ENCODE results near the gene ZP4.

ZP4 gene

GRCh38 chr1:237888143-237888542 is 2.6 kb downstream of the ZP4 start:
- H3K4me2 ChIP-seq (ENCODE audit: low read depth, low read length), result no peak overlapping the region
- no peaks in the 10 kb centered on the region for H3K36me3 ChIP-seq (replicated peaks; ENCODE audit: insufficient read depth, low read length)
- 0 out of 2 replicates have a peak, but pooled peaks cover 3% of the 10 kb centered on the region for H3K4me1 ChIP-seq (ENCODE audit: low read length)
- no peaks in the 10 kb centered on the region for H3K27me3 ChIP-seq (replicated peaks; ENCODE audit: insufficient read depth, low read length)
- no peaks in the 10 kb centered on the region for H4K20me1 ChIP-seq (ENCODE audit: insufficient read depth, low read length)
- DNase-seq, result no peak
- H3K27ac ChIP-seq (ENCODE audit: low read length), result no peak overlapping the region
- no peak overlapping the region for H2AFZ ChIP-seq (ENCODE audit: low read length)
- TF ChIP-seq CTCF (IDR thresholded peaks at IDR 0.05; ENCODE audit: low read length) (no peak), EZH2 (optimal IDR thresholded peaks at IDR 0.05; ENCODE audit: low read depth, low read length) (no peak), EZH2phosphoT487 (IDR thresholded peaks at IDR 0.05; ENCODE audit: low read length) (no peak)
- H3K9me3 ChIP-seq (replicated peaks; ENCODE audit: insufficient read depth, low read length), result no peaks in the 10 kb centered on the region
- H3K79me2 ChIP-seq (ENCODE audit: low read length), result no peaks in the 10 kb centered on the region
- H3F3A ChIP-seq (ENCODE audit: insufficient read depth, low read length), result no peaks in the 10 kb centered on the region
- no peak overlapping the region for H3K4me3 ChIP-seq (ENCODE audit: low read length)
- no peak overlapping the region for H3K9ac ChIP-seq (ENCODE audit: low read length)
- no peaks in the 10 kb centered on the region for H3K9me2 ChIP-seq (replicated peaks; ENCODE audit: insufficient read depth, low read length)

GRCh38 chr1:237887542-237887941 is 3.2 kb downstream of the ZP4 start:
- Histone ChIP-seq H3K79me2 (ENCODE audit: low read length) (no peaks in the 10 kb centered on the region), H3K9me2 (replicated peaks; ENCODE audit: insufficient read depth, low read length) (no peaks in the 10 kb centered on the region), H3K9ac (ENCODE audit: low read length) (no peak overlapping the region), H3K4me2 (ENCODE audit: low read depth, low read length) (no peak overlapping the region), H3K27me3 (replicated peaks; ENCODE audit: insufficient read depth, low read length) (no peaks in the 10 kb centered on the region), H2AFZ (ENCODE audit: low read length) (no peak overlapping the region), H3K4me3 (ENCODE audit: low read length) (no peak overlapping the region), H3K4me1 (ENCODE audit: low read length) (0 out of 2 replicates have a peak, but pooled peaks cover 3% of the 10 kb centered on the region), H4K20me1 (ENCODE audit: insufficient read depth, low read length) (no peaks in the 10 kb centered on the region), H3F3A (ENCODE audit: insufficient read depth, low read length) (no peaks in the 10 kb centered on the region), H3K27ac (ENCODE audit: low read length) (no peak overlapping the region), H3K9me3 (replicated peaks; ENCODE audit: insufficient read depth, low read length) (no peaks in the 10 kb centered on the region), H3K36me3 (replicated peaks; ENCODE audit: insufficient read depth, low read length) (no peaks in the 10 kb centered on the region)
- no peak for DNase-seq
- TF ChIP-seq CTCF (IDR thresholded peaks at IDR 0.05; ENCODE audit: low read length), result no peak
- no peak for TF ChIP-seq EZH2phosphoT487 (IDR thresholded peaks at IDR 0.05; ENCODE audit: low read length)
- TF ChIP-seq EZH2 (optimal IDR thresholded peaks at IDR 0.05; ENCODE audit: low read depth, low read length), result no peak

GRCh38 chr1:237884237-237884636 is 6.5 kb downstream of the ZP4 start:
- H3K9ac ChIP-seq (ENCODE audit: low read length), result no peak overlapping the region
- H3K9me2 ChIP-seq (replicated peaks; ENCODE audit: insufficient read depth, low read length), result no peaks in the 10 kb centered on the region
- H3K27ac ChIP-seq (ENCODE audit: low read length), result no peak overlapping the region
- 0 out of 2 replicates have a peak, but pooled peaks cover 3% of the 10 kb centered on the region for H3K4me1 ChIP-seq (ENCODE audit: low read length)
- no peaks in the 10 kb centered on the region for H3F3A ChIP-seq (ENCODE audit: insufficient read depth, low read length)
- TF ChIP-seq EZH2 (optimal IDR thresholded peaks at IDR 0.05; ENCODE audit: low read depth, low read length) (no peak), EZH2phosphoT487 (IDR thresholded peaks at IDR 0.05; ENCODE audit: low read length) (no peak), CTCF (IDR thresholded peaks at IDR 0.05; ENCODE audit: low read length) (no peak)
- H3K4me3 ChIP-seq (ENCODE audit: low read length), result no peak overlapping the region
- H3K36me3 ChIP-seq (replicated peaks; ENCODE audit: insufficient read depth, low read length), result no peaks in the 10 kb centered on the region
- H4K20me1 ChIP-seq (ENCODE audit: insufficient read depth, low read length), result no peaks in the 10 kb centered on the region
- H3K4me2 ChIP-seq (ENCODE audit: low read depth, low read length), result no peak overlapping the region
- no peak overlapping the region for H2AFZ ChIP-seq (ENCODE audit: low read length)
- DNase-seq, result no peak
- H3K79me2 ChIP-seq (ENCODE audit: low read length), result no peaks in the 10 kb centered on the region
- H3K27me3 ChIP-seq (replicated peaks; ENCODE audit: insufficient read depth, low read length), result no peaks in the 10 kb centered on the region
- no peaks in the 10 kb centered on the region for H3K9me3 ChIP-seq (replicated peaks; ENCODE audit: insufficient read depth, low read length)

Measured in MM.1S (cell line).